DND-41 (cell line): ENCODE data around the gene FAM217B.

ENCODE experiments used
- ATAC-seq: fragments of 200-7000 bp; cut with Tn5 transposase; 3 replicates; pipeline ENCODE4 v1.9.1; 2021; ENCODE audit warnings: low read depth; ENCODE audit not compliant: insufficient read depth
- DNase-seq: peaks from one replicate; pipeline ENCODE4 v3.0.0-alpha.2; 2020
- H2AFZ ChIP-seq: 2 replicates; pipeline ENCODE4 v1.6.0; 2012; ENCODE audit warnings: low read depth, low read length
- H3K27ac ChIP-seq: 2 replicates; pipeline ENCODE4 v1.5.1; 2012; ENCODE audit warnings: low read length, inconsistent platforms
- H3K27me3 ChIP-seq: fragments of 200-600 bp; sonication (generic); 2 replicates; pipeline ENCODE4 v1.6.0; 2012; ENCODE audit warnings: low read length, mild to moderate bottlenecking, inconsistent platforms; ENCODE audit not compliant: insufficient read depth, poor library complexity
- H3K36me3 ChIP-seq: 2 replicates; pipeline ENCODE4 v1.5.1; 2012; ENCODE audit warnings: low read length, inconsistent platforms; ENCODE audit not compliant: insufficient read depth
- H3K4me1 ChIP-seq: 2 replicates; pipeline ENCODE4 v1.5.1; 2012; ENCODE audit warnings: mild to moderate bottlenecking, low read length; ENCODE audit not compliant: insufficient read depth
- H3K4me2 ChIP-seq: 2 replicates; pipeline ENCODE4 v1.6.0; 2012; ENCODE audit warnings: mild to moderate bottlenecking, moderate library complexity, low read length, inconsistent platforms; ENCODE audit not compliant: insufficient read depth
- H3K4me3 ChIP-seq, 2 experiments: fragments of 200-600 bp in 1 of 2; shearing (Covaris generic) in 1 of 2; 2 replicates each; pipeline ENCODE4 v1.5.1; 2012 to 2016; ENCODE audit warnings: inconsistent platforms in 2 of 2, low read length in 2 of 2, mild to moderate bottlenecking in 2 of 2, low read depth in 1 of 2, moderate library complexity in 1 of 2
- H3K79me2 ChIP-seq: 2 replicates; pipeline ENCODE4 v1.6.0; 2012; ENCODE audit warnings: low read length, inconsistent platforms; ENCODE audit not compliant: insufficient read depth
- H3K9ac ChIP-seq: 2 replicates; pipeline ENCODE4 v1.6.0; 2012; ENCODE audit warnings: low read depth, mild to moderate bottlenecking, inconsistent platforms, low read length, moderate library complexity
- H3K9me3 ChIP-seq: 2 replicates; pipeline ENCODE4 v1.5.1; 2012; ENCODE audit warnings: low read length, moderate library complexity, mild to moderate bottlenecking, inconsistent platforms; ENCODE audit not compliant: insufficient read depth, severe bottlenecking
- H4K20me1 ChIP-seq: 2 replicates; pipeline ENCODE4 v1.6.0; 2012; ENCODE audit warnings: low read length; ENCODE audit not compliant: insufficient read depth
- CTCF ChIP-seq: IDR thresholded peaks from 2 replicates; pipeline ENCODE4 v1.5.1; 2012; ENCODE audit warnings: borderline replicate concordance, low read length, moderate library complexity, mild to moderate bottlenecking; ENCODE audit not compliant: poor library complexity, severe bottlenecking; ENCODE audit errors: extremely low read depth
- EZH2 ChIP-seq: IDR thresholded peaks from 3 replicates; pipeline ENCODE4 v1.6.1; 2012; ENCODE audit warnings: borderline replicate concordance, low read depth, mild to moderate bottlenecking, moderate library complexity, low read length, inconsistent platforms; ENCODE audit not compliant: severe bottlenecking

The FAM217B gene

GRCh38 chr20:59925899-59926298, 14.3 kb upstream of the FAM217B start:
- Histone ChIP-seq H3K4me1 (no peaks in the 10 kb centered on the region), H3K9ac (no peak overlapping the region), H4K20me1 (no peaks in the 10 kb centered on the region), H3K4me3 (no peak overlapping the region), H3K36me3 (no peaks in the 10 kb centered on the region), H3K27ac (no peak overlapping the region), H3K79me2 (no peaks in the 10 kb centered on the region), H3K27me3 (peaks cover 42% of the 10 kb centered on the region), H3K9me3 (no peaks in the 10 kb centered on the region), H3K4me2 (no peak overlapping the region), H2AFZ (no peak overlapping the region)
- no peak for DNase-seq
- ATAC-seq = no peak
- TF ChIP-seq CTCF (no peak), EZH2 (no peak)

GRCh38 chr20:59931511-59932312, 8.5 kb upstream of the FAM217B start:
- H4K20me1 ChIP-seq = no peaks in the 10 kb centered on the region
- no peak for TF ChIP-seq CTCF
- no peaks in the 10 kb centered on the region for H3K36me3 ChIP-seq
- H3K9me3 ChIP-seq = no peaks in the 10 kb centered on the region
- H3K4me1 ChIP-seq = no peaks in the 10 kb centered on the region
- H3K27ac ChIP-seq = no peak overlapping the region
- H3K4me3 ChIP-seq = no peak overlapping the region
- peaks cover 17% of the 10 kb centered on the region for H3K27me3 ChIP-seq
- no peak for DNase-seq
- no peak overlapping the region for H2AFZ ChIP-seq
- H3K9ac ChIP-seq = no peak overlapping the region
- H3K4me2 ChIP-seq = no peak overlapping the region
- ATAC-seq = no peak
- no peaks in the 10 kb centered on the region for H3K79me2 ChIP-seq

- no peaks in the 10 kb centered on the region for H3K36me3 ChIP-seq
- no peak overlapping the region for H2AFZ ChIP-seq
- peaks cover 12% of the 10 kb centered on the region for H3K27me3 ChIP-seq
- H3K27ac ChIP-seq = no peak overlapping the region
- DNase-seq = no peak
- TF ChIP-seq CTCF (no peak), EZH2 (no peak)
- ATAC-seq = no peak
- H3K9me3 ChIP-seq = no peaks in the 10 kb centered on the region
- no peaks in the 10 kb centered on the region for H4K20me1 ChIP-seq
- H3K4me3 ChIP-seq = no peak overlapping the region
- H3K79me2 ChIP-seq = no peaks in the 10 kb centered on the region
- H3K4me2 ChIP-seq = no peak overlapping the region
- no peaks in the 10 kb centered on the region for H3K4me1 ChIP-seq
- H3K9ac ChIP-seq = no peak overlapping the region
Observed at GRCh38 chr20:59932616-59933295, 7.4 kb upstream of the FAM217B start.
